Kidney epithelial cell (primary cell): ENCODE measurements around the gene RNF220. TPM values are rescaled to one million over a fixed set of nuclear protein-coding genes. Genes with fewer than 3 reads are reported as not detected.
A peak's percentile ranks its signal among the peaks of the same experiment; 100 is the strongest.

Experiments
- DNase-seq: peaks from one replicate; pipeline ENCODE4 v3.0.0-alpha.2; 2010; ENCODE audit warnings: low read depth
- H3K27me3 ChIP-seq: 2 replicates; pipeline ENCODE4 v1.6.0; 2011; ENCODE audit warnings: low read length; ENCODE audit not compliant: control insufficient read depth, insufficient read depth
- H3K36me3 ChIP-seq: 2 replicates; pipeline ENCODE4 v1.5.1; 2011; ENCODE audit warnings: low read length; ENCODE audit not compliant: control insufficient read depth, insufficient read depth
- H3K4me3 ChIP-seq: 2 replicates; pipeline ENCODE4 v1.5.1; 2011; ENCODE audit warnings: low read depth, mild to moderate bottlenecking, control low read depth, low read length
- CTCF ChIP-seq: IDR thresholded peaks from 2 replicates; pipeline ENCODE4 v1.5.1; 2011; ENCODE audit warnings: mild to moderate bottlenecking, moderate library complexity, low read length, control low read depth, inconsistent platforms; ENCODE audit not compliant: insufficient read depth, poor library complexity, severe bottlenecking
- total RNA-seq: library from RNA; depleted of rRNA; stranded (reverse); fragments of >200 nt; gene quantifications from 2 replicates; pipeline ENCODE4 v1.2.3, GENCODE V29; 2015

Gene RNF220
- total RNA-seq, 1 donor from 2014 or later: 127 TPM

GRCh38 chr1:44531785-44532566, 126.9 kb downstream of the RNF220 start:
- Histone ChIP-seq H3K4me3 (no peak overlapping the region), H3K36me3 (no peaks in the 10 kb centered on the region), H3K27me3 (no peaks in the 10 kb centered on the region)
- TF ChIP-seq CTCF: no peak
- DNase-seq: peak; percentile 55

GRCh38 chr1:44532567-44532944, 127.5 kb downstream of the RNF220 start:
- no peak for TF ChIP-seq CTCF
- H3K36me3 ChIP-seq: no peaks in the 10 kb centered on the region
- no peak overlapping the region for H3K4me3 ChIP-seq
- no peaks in the 10 kb centered on the region for H3K27me3 ChIP-seq
- no peak for DNase-seq

GRCh38 chr1:44534771-44535170, 129.7 kb downstream of the RNF220 start:
- TF ChIP-seq CTCF: no peak
- DNase-seq: no peak
- no peak overlapping the region for H3K4me3 ChIP-seq
- no peaks in the 10 kb centered on the region for H3K27me3 ChIP-seq
- H3K36me3 ChIP-seq: no peaks in the 10 kb centered on the region

GRCh38 chr1:44536357-44537209, 131.5 kb downstream of the RNF220 start:
- H3K4me3 ChIP-seq: no peak overlapping the region
- no peak for DNase-seq
- no peaks in the 10 kb centered on the region for H3K27me3 ChIP-seq
- no peaks in the 10 kb centered on the region for H3K36me3 ChIP-seq
- no peak for TF ChIP-seq CTCF

- DNase-seq: no peak
Measured at GRCh38 chr1:44537538-44537937, 132.5 kb downstream of the RNF220 start.

More at GRCh38 chr1:44537538-44537937, 132.5 kb downstream of the RNF220 start:
- TF ChIP-seq CTCF: no peak
- H3K4me3 ChIP-seq: no peak overlapping the region
- H3K36me3 ChIP-seq: no peaks in the 10 kb centered on the region
- H3K27me3 ChIP-seq: peaks cover 7% of the 10 kb centered on the region
